HFF-Myc (cell line): ENCODE measurements around the gene TBC1D5.

Experiments used
- DNase-seq: peaks from one replicate; pipeline ENCODE4 v3.0.0-alpha.2; 2011; ENCODE audit warnings: low read depth; ENCODE audit errors: extremely low read depth
- H3K4me3 ChIP-seq: replicated peaks from 2 replicates; pipeline ENCODE4 v1.5.1; 2011; ENCODE audit warnings: low read depth, mild to moderate bottlenecking, control low read depth, low read length
- TF ChIP-seq, protein P1 (sequence below): IDR thresholded peaks from 2 replicates; pipeline ENCODE4 v1.5.1; 2012; ENCODE audit warnings: mild to moderate bottlenecking, low read depth, low read length, control low read depth; ENCODE audit errors: missing control alignments

The TBC1D5 gene

DNA sequence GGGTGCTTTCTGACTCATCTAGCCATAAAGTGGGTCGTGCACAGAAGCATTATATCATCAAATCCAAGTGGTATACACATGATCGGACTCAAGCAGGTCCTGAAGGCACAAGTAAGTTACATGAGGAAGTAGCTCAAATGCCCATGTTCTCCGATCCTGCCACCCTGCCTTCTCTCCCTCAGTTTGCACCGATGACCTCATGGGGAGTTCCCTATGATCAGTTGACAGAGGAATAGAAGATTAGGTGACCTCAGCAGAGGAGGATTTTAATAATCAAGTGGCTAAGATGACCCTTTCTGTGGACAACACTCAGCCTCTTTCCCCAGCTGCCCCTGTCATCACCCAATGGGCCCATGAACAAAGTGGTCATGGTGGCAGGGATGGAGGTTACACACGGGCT, 149.5 kb downstream of the TBC1D5 start:
- TF ChIP-seq, protein P1, sequence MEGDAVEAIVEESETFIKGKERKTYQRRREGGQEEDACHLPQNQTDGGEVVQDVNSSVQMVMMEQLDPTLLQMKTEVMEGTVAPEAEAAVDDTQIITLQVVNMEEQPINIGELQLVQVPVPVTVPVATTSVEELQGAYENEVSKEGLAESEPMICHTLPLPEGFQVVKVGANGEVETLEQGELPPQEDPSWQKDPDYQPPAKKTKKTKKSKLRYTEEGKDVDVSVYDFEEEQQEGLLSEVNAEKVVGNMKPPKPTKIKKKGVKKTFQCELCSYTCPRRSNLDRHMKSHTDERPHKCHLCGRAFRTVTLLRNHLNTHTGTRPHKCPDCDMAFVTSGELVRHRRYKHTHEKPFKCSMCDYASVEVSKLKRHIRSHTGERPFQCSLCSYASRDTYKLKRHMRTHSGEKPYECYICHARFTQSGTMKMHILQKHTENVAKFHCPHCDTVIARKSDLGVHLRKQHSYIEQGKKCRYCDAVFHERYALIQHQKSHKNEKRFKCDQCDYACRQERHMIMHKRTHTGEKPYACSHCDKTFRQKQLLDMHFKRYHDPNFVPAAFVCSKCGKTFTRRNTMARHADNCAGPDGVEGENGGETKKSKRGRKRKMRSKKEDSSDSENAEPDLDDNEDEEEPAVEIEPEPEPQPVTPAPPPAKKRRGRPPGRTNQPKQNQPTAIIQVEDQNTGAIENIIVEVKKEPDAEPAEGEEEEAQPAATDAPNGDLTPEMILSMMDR: no peak

DNA sequence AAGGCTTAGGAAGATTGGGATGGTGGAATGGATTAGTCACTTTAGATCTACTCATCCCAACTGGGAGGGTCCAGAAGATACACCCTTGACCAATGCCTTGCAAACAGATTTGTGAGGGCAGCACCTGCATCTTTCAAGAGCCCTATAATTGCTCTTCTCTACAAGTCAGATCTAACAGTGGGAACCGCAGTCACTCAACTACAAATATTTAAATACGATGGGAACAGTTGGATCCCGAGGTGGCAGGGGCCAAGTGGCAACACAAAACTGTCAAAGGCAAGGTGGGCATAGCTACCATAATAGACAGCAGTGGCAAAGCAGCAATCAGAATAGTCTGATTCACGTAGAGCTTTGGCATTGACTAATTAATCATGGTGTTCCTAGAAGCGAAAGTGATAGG, 152.0 kb downstream of the TBC1D5 start:
- TF ChIP-seq, protein P1: no peak
- no peak overlapping the region for H3K4me3 ChIP-seq
- DNase-seq: no peak

More for the DNA sequence above, 149.5 kb downstream of the TBC1D5 start:
- no peak for DNase-seq
- no peak overlapping the region for H3K4me3 ChIP-seq

DNA sequence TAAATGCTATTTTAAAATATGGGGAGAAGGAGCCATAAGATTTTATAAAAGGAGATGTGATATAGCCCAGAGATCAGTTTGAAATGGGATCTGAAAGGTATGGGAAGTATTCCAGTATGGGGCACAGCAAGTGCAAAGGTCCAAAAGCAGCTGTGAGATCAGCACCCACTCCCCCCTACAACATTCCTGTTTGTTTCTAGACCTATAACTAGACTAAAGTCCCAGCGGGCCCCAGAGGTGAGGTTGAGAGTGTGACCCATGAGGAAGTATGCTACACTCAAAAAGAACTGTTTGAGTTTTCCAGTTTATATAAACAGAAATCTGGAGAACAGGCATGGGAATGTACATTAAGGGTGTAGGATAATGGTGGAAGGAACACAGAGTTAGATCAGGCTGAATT, 152.5 kb downstream of the TBC1D5 start:
- no peak overlapping the region for H3K4me3 ChIP-seq
- DNase-seq: no peak
- TF ChIP-seq, protein P1: no peak

DNA sequence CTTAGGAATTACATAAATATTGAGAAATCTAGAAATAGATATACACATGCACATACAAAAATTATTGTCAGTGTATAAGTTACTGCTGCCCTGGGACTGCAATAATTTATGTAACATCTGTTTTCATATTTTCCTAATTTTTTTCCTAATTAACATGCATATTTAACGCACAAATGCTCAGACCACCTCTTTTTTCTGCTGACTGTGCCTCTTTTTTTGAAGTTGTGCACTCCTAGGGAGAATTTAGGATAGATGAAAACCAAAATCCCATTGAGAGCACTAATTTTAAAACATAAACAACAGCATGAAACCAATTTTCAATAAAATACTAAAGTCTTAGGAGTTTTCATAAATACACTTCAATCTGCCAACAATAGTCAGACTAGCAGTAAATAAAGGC, 154.0 kb downstream of the TBC1D5 start:
- TF ChIP-seq, protein P1: no peak
- no peak for DNase-seq
- no peak overlapping the region for H3K4me3 ChIP-seq

DNA sequence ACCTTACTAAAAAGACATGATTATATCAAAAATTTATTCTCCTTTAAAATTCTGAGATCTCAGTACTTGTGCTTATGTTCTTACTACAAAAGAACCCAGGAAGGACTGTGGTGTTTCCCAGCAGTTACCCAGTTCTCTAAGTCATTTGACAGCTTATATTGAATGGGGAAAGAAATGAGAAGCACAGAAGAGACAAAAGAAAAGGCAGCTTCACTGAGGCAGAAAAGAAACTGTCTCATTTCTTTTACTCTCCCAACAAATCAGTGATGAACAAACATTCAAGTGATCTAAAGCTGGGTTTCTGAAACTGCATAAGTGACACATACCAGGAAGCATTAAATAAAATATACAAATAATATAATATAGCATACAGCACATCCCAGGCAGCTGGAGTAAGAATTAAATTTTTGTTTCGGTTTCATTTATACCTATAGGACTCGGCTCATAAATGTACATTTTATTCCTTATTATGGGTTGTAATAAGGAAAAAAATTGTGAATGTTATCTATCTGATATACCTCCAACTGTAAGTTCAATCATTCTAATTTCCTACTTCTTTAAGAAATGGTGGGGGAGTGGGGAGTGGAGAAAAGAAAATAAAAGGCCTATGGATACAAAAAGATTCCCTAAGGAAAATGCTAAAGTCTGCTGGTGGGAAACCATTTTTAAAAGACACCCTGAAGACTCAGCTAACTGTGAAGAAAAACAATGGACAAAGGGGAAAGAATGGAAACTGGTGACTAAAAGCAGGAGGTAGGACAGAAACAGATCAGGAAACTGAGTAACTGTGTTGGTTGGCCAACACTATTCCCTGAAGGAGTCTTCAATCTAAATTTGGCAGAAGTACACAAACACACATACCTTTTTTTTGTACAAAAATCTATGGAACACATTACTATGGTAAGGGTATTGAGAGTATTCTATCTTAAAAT, 156.8 kb downstream of the TBC1D5 start:
- TF ChIP-seq, protein P1: no peak
- no peak for DNase-seq
- no peak overlapping the region for H3K4me3 ChIP-seq

DNA sequence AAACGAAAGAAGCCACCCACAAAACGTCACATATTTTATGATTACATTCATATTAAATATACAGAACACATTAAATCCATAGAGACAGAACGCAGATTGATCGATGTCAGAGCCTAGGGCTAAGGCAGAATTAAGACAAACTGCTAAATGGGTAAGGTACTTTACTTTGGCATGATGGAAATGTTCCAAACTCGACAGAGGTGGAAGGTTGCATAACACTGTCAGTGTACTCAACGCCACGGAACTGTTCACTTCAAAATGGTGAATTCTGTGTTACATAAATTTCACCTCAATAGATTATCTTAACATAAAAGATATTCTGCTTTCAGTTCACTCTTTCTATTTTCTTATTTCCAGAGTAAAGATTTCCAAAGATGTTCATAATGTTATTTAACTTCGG, 158.4 kb downstream of the TBC1D5 start:
- H3K4me3 ChIP-seq: no peak overlapping the region
- TF ChIP-seq, protein P1: no peak
- no peak for DNase-seq
